Fibroblast of lung (primary cell): ENCODE data around the gene GHR.

Experiments used
- EZH2 ChIP-seq: IDR thresholded peaks from 2 replicates; pipeline ENCODE4 v1.5.1; 2012; ENCODE audit warnings: low read length, control low read depth, mild to moderate bottlenecking; ENCODE audit errors: missing control alignments
- TF ChIP-seq, protein P1 (sequence below), 2 donors: IDR thresholded peaks in 1 of 2; conservative IDR thresholded peaks in 1 of 2; 1 replicate in 1 of 2; 2 replicates in 1 of 2; pipeline ENCODE4 v1.5.1; 2011 to 2012; ENCODE audit warnings: low read length in 2 of 2, control low read depth in 1 of 2, inconsistent platforms in 1 of 2, low read depth in 1 of 2, mild to moderate bottlenecking in 1 of 2

DNA sequence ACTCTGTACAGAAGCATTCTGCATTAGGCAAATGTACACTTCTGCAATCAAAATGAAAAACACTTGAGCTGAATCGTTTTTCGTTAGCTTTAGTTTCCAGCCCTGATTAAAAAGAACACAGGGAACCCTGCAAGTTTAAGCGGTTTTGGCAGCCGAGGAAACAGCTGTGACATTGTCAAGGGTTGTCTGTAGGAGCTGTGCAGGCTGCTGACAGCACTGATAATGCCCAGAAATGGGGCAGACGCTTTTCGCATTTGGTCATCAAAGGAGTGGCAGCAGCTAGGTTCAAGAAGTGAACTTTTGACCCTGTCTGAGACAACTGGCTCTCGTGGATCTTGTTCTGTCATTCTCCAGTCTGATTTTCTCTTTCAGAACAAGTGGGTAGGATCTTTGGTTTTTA, 167.8 kb downstream of the GHR start:
- TF ChIP-seq, protein P1, sequence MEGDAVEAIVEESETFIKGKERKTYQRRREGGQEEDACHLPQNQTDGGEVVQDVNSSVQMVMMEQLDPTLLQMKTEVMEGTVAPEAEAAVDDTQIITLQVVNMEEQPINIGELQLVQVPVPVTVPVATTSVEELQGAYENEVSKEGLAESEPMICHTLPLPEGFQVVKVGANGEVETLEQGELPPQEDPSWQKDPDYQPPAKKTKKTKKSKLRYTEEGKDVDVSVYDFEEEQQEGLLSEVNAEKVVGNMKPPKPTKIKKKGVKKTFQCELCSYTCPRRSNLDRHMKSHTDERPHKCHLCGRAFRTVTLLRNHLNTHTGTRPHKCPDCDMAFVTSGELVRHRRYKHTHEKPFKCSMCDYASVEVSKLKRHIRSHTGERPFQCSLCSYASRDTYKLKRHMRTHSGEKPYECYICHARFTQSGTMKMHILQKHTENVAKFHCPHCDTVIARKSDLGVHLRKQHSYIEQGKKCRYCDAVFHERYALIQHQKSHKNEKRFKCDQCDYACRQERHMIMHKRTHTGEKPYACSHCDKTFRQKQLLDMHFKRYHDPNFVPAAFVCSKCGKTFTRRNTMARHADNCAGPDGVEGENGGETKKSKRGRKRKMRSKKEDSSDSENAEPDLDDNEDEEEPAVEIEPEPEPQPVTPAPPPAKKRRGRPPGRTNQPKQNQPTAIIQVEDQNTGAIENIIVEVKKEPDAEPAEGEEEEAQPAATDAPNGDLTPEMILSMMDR (conservative IDR thresholded peaks at IDR 0.05 in 1 of 2, IDR thresholded peaks at IDR 0.05 in 1 of 2; ENCODE audit: low read depth in 1 of 2, low read length in 2 of 2): no peak
- TF ChIP-seq EZH2: no peak
